ENCODE results near the gene TEX26.

TEX26 gene

GRCh38 chr13:30906411-30907051 is 25.9 kb upstream of the TEX26 start:
- DNase-seq (ENCODE audit: low spot score in 2 of 2) (no peak), ATAC-seq (replicated peaks; ENCODE audit: extremely low read depth, poor library complexity, severe bottlenecking) (no peak)

DNA sequence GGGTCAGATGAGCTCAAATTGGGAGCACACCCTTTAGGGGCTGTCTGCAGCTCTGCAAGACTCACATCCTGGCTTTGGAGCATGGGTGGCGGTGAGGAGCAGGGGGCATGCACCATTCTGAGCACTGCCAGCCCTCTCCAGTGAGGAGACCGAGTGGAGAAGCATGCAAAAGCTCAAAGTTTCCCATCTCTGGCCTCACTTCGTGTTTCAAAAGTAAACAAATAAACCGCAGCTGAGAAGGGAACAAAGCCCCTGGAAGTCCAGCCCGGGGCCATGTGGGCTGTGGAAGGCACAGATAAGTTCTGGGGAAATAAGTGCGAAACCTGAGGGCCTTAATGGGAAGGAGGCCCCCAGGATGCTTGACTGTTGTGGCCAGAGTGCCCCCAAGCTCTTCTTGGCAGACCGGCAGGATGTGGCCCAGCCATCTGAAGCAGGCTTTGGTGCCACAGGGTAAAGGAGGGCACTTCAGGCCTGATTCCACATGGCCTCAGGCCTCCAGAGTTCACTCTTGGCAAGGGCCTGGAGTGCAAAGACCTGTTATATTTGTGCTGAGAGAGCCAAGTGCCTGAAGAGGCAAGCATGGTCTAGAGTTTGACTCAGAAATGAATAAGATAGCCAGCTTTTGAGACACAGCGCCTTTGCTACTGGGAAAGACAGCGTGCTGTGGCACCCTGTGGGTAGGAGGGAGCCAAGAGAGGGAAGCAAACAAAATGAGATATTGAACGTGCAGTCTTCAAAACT is 25.2 kb upstream of the TEX26 start:
- DNase-seq (ENCODE audit: low spot score in 2 of 2) (no peak), ATAC-seq (replicated peaks; ENCODE audit: extremely low read depth, poor library complexity, severe bottlenecking) (no peak)
- Mint-ChIP-seq H3K36me3 (ENCODE audit: insufficient read depth) (no peaks in the 10 kb centered on the region), H3K4me3 (no peak overlapping the region), H3K27ac (ENCODE audit: low read depth) (no peak overlapping the region), H3K4me1 (no peaks in the 10 kb centered on the region), H3K9me3 (no peaks in the 10 kb centered on the region), H3K27me3 (peaks cover 72% of the 10 kb centered on the region)

More at GRCh38 chr13:30906411-30907051, 25.9 kb upstream of the TEX26 start:
- Mint-ChIP-seq H3K4me1 (no peaks in the 10 kb centered on the region), H3K27me3 (peaks cover 67% of the 10 kb centered on the region), H3K36me3 (ENCODE audit: insufficient read depth) (no peaks in the 10 kb centered on the region), H3K9me3 (no peaks in the 10 kb centered on the region), H3K27ac (ENCODE audit: low read depth) (no peak overlapping the region), H3K4me3 (no peak overlapping the region)

DNA sequence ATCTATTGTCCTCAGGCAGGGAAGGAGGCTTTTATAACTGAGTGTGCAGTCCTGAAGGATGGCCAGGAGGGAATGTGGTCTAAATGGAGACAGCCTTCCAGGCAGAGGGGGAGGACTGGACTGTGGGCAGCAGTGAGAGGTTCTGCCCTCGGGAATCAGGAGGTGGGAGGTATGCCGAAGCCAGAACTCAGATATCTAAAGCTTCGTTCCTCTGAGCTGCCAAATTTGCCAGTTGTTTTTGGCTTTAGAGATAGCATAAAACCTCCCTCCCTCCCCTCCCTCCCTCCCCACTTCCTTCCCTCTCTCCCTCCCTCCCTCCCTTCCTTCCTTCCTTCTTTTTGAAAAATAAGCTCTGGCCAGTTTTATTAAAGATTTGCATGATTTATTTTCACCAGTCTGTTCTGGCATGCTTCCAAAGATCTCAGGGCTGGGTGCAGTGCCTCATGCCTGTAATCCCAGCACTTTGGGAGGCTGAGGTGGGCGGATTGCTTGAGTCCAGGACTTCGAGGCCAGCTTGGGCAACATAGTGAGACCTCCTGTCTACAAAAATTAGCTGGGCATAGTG is 24.0 kb upstream of the TEX26 start:
- peaks cover 67% of the 10 kb centered on the region for H3K27me3 Mint-ChIP-seq
- no peaks in the 10 kb centered on the region for H3K36me3 Mint-ChIP-seq (ENCODE audit: insufficient read depth)
- no peak overlapping the region for H3K27ac Mint-ChIP-seq (ENCODE audit: low read depth)
- H3K4me1 Mint-ChIP-seq, result no peaks in the 10 kb centered on the region
- no peaks in the 10 kb centered on the region for H3K9me3 Mint-ChIP-seq
- ATAC-seq (replicated peaks; ENCODE audit: extremely low read depth, poor library complexity, severe bottlenecking) (no peak), DNase-seq (ENCODE audit: low spot score in 2 of 2) (no peak)
- H3K4me3 Mint-ChIP-seq, result no peak overlapping the region

DNA sequence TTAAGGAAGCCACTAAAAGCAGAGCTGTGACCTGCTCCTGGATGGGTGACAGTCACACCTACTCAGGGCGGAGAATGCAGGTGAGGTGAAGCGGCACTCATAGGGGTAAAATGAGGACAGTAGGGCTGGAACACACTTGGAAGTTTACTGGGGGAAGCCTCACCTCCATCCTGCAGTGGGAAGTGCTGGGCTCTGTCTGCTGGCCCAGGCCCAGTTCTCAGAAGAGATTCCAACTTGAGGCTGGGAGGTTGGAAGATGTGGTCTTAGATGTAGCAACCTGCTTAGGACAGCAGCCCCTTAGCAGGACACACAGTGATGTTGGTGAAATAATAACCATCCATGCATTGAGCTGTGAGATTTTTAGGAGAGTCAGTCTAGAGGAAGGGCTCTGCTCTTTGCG is 21.8 kb upstream of the TEX26 start:
- no peak for DNase-seq (ENCODE audit: low spot score in 2 of 2)
- Mint-ChIP-seq H3K27me3 (peaks cover 62% of the 10 kb centered on the region), H3K4me3 (no peak overlapping the region), H3K4me1 (no peaks in the 10 kb centered on the region), H3K9me3 (no peaks in the 10 kb centered on the region), H3K36me3 (ENCODE audit: insufficient read depth) (no peaks in the 10 kb centered on the region), H3K27ac (ENCODE audit: low read depth) (no peak overlapping the region)
- no peak for ATAC-seq (replicated peaks; ENCODE audit: extremely low read depth, poor library complexity, severe bottlenecking)

- Mint-ChIP-seq H3K4me1 (no peaks in the 10 kb centered on the region), H3K36me3 (ENCODE audit: insufficient read depth) (no peaks in the 10 kb centered on the region), H3K4me3 (no peak overlapping the region), H3K27ac (ENCODE audit: low read depth) (no peak overlapping the region), H3K9me3 (no peaks in the 10 kb centered on the region), H3K27me3 (peaks cover 65% of the 10 kb centered on the region)
- ATAC-seq (replicated peaks; ENCODE audit: extremely low read depth, poor library complexity, severe bottlenecking) (no peak), DNase-seq (ENCODE audit: low spot score in 2 of 2) (no peak)
Observed at GRCh38 chr13:30915691-30916541, 16.5 kb upstream of the TEX26 start.

- Mint-ChIP-seq H3K4me1 (no peaks in the 10 kb centered on the region), H3K9me3 (no peaks in the 10 kb centered on the region), H3K4me3 (no peak overlapping the region), H3K27ac (ENCODE audit: low read depth) (no peak overlapping the region), H3K36me3 (ENCODE audit: insufficient read depth) (no peaks in the 10 kb centered on the region), H3K27me3 (peaks cover 65% of the 10 kb centered on the region)
- ATAC-seq (replicated peaks; ENCODE audit: extremely low read depth, poor library complexity, severe bottlenecking) (no peak), DNase-seq (ENCODE audit: low spot score in 2 of 2) (no peak)
Observed at GRCh38 chr13:30916991-30917390, 15.5 kb upstream of the TEX26 start.

DNA sequence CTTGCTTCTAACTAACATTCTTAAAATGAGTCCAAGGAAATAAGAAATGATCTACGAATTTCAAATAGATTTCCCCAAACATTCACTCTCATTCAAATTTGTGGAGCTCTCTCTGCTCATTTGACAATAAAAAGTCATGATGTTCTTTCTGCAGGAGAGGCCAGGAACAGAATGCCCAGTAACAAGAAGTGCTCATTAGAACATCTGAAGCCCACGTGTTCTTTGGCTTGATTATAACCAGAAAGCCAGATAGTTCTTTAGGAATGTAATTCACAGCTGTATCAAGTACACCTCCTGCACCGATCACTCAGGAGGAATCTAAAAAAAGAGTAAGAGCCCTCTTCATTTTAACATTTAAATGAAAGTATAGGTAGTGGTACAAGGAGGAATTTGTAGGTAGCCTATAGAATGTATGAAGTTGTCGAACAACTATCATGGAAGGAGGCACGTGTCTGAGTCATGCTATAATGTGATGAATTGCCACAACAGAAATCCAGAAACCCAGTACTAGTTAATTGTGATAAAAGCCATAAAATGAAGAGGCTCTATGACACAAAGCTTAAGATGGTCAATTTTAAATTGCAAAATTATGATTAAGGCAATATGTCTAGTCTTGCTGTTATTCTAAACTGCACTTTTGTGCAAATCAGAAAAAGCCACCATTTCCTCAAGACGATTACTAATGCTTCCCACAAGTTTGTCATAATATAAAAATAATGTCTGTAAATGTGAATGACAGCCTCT is 13.6 kb upstream of the TEX26 start:
- DNase-seq (ENCODE audit: low spot score in 2 of 2) (no peak), ATAC-seq (replicated peaks; ENCODE audit: extremely low read depth, poor library complexity, severe bottlenecking) (no peak)
- Mint-ChIP-seq H3K9me3 (no peaks in the 10 kb centered on the region), H3K27ac (ENCODE audit: low read depth) (no peak overlapping the region), H3K36me3 (ENCODE audit: insufficient read depth) (no peaks in the 10 kb centered on the region), H3K4me3 (no peak overlapping the region), H3K4me1 (no peaks in the 10 kb centered on the region), H3K27me3 (peaks cover 73% of the 10 kb centered on the region)

- Mint-ChIP-seq H3K4me3 (no peak overlapping the region), H3K27ac (ENCODE audit: low read depth) (no peak overlapping the region), H3K27me3 (peaks cover 63% of the 10 kb centered on the region), H3K4me1 (peaks cover 1% of the 10 kb centered on the region), H3K9me3 (no peaks in the 10 kb centered on the region), H3K36me3 (ENCODE audit: insufficient read depth) (no peaks in the 10 kb centered on the region)
- ATAC-seq (replicated peaks; ENCODE audit: extremely low read depth, poor library complexity, severe bottlenecking) (no peak), DNase-seq (ENCODE audit: low spot score in 2 of 2) (no peak)
Observed at GRCh38 chr13:30920162-30920909, 12.1 kb upstream of the TEX26 start.

DNA sequence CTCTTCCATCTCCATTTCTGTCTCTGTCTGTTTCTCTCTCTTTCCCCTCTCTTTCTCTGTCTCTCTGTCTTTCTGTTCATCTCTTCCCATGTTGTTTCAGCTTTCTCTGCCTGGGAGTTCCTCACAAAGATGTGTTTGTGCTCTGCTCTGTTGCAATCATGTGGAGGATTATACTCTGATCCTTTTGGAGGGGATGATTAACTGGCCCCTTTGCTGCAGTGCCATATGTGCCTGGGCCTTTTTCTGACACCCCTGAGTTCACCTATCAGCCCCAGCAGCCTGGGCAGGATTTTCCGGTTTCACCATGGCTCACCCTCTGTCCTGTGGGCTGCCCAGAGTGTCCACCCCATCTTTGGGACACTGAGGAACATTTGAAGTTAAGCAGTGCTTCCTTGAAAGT is 9.0 kb upstream of the TEX26 start:
- no peak for DNase-seq (ENCODE audit: low spot score in 2 of 2)
- H3K9me3 Mint-ChIP-seq, result no peaks in the 10 kb centered on the region
- H3K4me1 Mint-ChIP-seq, result peaks cover 5% of the 10 kb centered on the region
- no peak overlapping the region for H3K4me3 Mint-ChIP-seq
- H3K36me3 Mint-ChIP-seq (ENCODE audit: insufficient read depth), result no peaks in the 10 kb centered on the region
- H3K27me3 Mint-ChIP-seq, result peaks cover 36% of the 10 kb centered on the region
- H3K27ac Mint-ChIP-seq (ENCODE audit: low read depth), result no peak overlapping the region
- ATAC-seq (replicated peaks; ENCODE audit: extremely low read depth, poor library complexity, severe bottlenecking), result no peak

DNA sequence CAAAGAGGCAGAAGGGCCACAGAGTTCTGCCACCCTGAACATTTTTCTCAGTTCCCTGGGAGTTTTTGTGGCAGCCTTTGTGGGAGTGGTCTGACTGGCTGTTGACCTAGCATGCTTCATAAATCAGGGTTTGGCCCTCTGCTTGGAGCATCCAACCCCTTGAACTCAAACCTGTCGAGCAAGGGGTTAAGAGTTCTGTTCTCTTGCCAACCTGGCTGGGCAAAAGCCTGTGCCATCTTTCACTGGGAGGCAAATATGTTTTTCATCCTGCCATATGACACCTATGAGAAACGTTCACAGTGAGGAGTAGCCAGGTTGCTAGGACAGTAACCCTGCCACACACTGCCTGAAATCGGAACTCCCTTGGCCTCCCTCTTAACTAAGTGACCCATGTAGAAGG is 7.7 kb upstream of the TEX26 start:
- Mint-ChIP-seq H3K27me3 (peaks cover 43% of the 10 kb centered on the region), H3K9me3 (no peaks in the 10 kb centered on the region), H3K27ac (ENCODE audit: low read depth) (no peak overlapping the region), H3K36me3 (ENCODE audit: insufficient read depth) (no peaks in the 10 kb centered on the region), H3K4me3 (no peak overlapping the region), H3K4me1 (peaks cover 5% of the 10 kb centered on the region)
- DNase-seq (ENCODE audit: low spot score in 2 of 2) (no peak), ATAC-seq (replicated peaks; ENCODE audit: extremely low read depth, poor library complexity, severe bottlenecking) (no peak)

DNA sequence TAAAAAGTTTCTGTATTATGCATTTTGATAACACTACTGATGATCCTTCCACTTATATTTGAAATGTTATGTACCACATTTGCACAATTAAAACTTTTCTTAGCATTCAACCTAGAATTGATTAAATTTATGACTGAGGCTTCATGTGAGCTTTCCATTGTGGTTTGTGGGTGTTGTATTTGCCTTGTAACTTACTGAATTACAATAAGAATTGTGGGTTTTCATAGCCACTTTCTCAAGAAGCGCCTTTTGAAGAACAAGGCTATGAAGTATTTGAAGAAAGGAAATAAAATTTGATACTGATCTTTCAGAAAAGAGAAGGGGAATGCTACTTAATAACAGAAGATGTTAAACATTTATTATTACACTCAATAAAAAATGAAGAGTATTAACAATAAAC is 7.0 kb upstream of the TEX26 start:
- Mint-ChIP-seq H3K36me3 (ENCODE audit: insufficient read depth) (no peaks in the 10 kb centered on the region), H3K27me3 (peaks cover 47% of the 10 kb centered on the region), H3K9me3 (no peaks in the 10 kb centered on the region), H3K27ac (ENCODE audit: low read depth) (no peak overlapping the region), H3K4me3 (no peak overlapping the region), H3K4me1 (peaks cover 5% of the 10 kb centered on the region)
- DNase-seq (ENCODE audit: low spot score in 2 of 2) (no peak), ATAC-seq (replicated peaks; ENCODE audit: extremely low read depth, poor library complexity, severe bottlenecking) (no peak)
